GM12872 (cell line): ENCODE data around the gene KIFAP3.

Experiments
- CTCF ChIP-seq: IDR thresholded peaks from 3 replicates; pipeline ENCODE4 v1.5.1; 2011; ENCODE audit warnings: low read depth, mild to moderate bottlenecking, low read length, moderate library complexity; ENCODE audit not compliant: insufficient read depth

The KIFAP3 gene

GRCh38 chr1:169921080-169921479 lies 153.4 kb downstream of the KIFAP3 start:
- no peak for TF ChIP-seq CTCF

DNA sequence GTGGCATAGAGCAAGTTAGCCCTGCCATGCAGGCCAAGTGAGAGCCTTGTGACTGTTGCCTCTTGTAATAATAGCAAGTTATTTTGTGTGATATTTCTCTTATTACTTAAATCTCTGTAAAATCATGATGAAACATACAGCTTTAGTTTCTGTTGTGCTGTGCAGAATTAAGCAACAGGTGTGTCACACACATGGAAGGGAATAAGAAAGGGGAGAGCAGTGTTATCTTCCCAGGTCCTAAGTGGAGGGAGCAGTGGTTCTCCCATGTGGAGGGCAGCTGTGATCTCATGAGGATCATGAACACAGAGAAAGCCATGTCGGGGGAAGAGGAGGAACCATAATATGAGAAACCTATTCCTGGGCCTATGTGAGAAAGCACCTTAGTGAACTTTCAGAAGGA lies 155.6 kb downstream of the KIFAP3 start:
- TF ChIP-seq CTCF, result no peak

DNA sequence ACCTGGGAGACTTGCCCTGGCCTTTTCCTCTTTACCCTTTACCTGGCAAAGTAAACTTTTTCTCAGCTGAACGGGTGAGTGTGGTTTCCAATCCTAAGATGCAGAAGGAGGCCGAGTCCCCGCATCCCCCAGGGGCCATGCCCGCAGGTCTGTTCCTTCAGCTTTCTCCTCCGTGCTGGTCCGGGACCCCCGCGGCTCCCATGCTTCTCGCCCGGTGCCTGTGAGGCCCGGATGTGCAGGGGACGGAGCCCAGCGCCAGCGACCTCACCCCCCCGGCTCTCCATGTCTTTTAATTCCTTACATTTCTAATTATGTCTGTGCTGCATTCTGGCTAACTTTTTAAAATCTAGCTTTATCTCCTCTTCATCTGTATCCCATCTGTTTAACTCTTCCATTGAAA lies 159.3 kb downstream of the KIFAP3 start:
- no peak for TF ChIP-seq CTCF

DNA sequence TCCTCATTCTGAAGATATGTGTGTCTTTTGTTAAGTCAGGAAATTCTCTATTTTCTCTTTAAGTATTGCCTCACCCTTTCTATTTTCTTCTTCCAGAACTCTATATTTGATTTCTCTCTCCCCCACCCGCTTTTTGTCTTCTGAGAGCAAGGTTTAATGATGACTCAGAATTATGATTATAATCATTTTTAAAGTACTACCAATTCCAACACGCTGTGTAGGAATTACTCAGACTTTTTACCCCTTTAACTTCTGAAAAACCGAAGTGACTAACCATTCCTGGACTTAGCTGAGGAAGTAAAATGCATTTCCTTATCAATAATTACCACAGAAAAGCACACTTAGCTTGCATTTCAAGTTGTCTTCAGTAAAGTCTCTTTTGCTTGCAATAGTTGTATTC lies 160.0 kb downstream of the KIFAP3 start:
- no peak for TF ChIP-seq CTCF

- no peak for TF ChIP-seq CTCF
These were observed 165.0 kb downstream of the KIFAP3 start for GRCh38 chr1:169909499-169909898.

DNA sequence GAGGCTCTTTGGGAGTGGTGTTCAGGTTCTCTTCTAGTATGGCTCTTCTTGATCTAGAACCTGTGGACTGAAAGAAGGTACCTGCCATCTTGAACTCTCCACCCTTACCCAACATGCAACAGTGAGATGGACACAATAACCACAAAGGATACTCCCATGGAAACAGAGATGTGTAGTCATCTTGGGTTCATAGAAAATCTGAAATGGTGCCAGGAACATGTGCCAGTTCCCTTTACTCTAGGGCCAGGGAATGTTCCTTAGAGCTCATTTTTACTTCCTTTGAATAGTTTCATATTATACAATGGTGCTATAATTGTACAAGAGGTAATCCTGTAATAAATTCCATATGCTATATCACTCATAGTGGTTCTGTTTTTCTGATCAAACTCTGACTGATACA lies 167.6 kb downstream of the KIFAP3 start:
- no peak for TF ChIP-seq CTCF

DNA sequence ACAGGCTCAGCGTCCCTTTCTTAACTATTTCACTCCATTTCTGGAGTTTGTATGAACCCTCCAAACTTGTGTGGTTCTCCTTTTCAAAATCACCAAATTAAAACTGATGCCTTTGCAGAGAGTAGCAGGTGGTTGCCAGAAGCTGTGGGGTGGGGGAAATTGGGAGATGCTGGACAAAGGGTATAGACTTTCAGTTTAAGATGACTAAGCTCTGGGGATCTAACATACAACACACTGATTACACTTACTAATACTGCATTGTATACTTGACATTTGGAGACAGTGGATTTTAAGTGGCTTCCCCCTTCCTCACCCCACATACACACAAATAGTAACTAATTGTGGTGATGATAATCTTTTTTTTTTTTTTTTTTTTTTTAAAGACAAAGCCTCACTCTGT lies 169.7 kb downstream of the KIFAP3 start:
- no peak for TF ChIP-seq CTCF

DNA sequence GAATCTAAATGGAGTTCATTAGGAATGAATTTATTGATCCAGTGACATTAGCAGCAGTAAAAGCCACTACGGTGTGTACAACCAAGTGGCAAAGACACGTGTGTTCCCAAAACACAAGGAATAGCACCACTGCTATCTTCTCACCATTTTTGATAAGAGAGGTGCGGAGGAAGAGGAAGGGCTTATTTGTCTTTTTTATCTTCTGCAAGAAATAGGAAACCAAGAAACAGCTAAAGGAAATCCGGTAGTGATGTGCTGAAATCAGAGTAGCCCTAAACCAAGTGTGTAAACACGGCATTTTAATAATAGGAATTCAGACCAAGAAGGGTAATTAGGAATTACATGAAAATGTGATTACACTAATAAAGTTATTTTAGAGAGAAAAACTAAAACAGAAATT lies 171.7 kb downstream of the KIFAP3 start:
- no peak for TF ChIP-seq CTCF
